Measurements from ENCODE around the gene CAMK2A.

DNA sequence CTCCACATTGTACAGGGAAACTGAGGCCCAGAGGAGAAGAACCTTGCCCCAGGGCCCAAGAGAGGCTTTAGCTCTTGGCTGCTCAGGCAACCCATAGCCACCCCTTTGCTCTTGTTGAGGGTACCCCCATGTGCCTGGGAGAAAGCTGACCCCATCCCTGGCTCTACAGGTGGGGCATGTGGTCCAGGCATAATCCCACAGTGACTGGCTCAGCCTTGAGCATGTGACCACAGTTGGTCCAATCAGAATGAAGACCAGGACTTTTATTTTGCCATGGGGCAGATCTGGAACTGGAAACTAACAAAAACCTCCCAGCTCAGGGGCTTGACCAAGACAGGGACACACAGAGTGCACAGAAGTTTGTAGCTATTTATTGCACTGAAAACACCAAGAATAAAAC, 70.4 kb downstream of the CAMK2A start:
- TF ChIP-seq, protein P1, sequence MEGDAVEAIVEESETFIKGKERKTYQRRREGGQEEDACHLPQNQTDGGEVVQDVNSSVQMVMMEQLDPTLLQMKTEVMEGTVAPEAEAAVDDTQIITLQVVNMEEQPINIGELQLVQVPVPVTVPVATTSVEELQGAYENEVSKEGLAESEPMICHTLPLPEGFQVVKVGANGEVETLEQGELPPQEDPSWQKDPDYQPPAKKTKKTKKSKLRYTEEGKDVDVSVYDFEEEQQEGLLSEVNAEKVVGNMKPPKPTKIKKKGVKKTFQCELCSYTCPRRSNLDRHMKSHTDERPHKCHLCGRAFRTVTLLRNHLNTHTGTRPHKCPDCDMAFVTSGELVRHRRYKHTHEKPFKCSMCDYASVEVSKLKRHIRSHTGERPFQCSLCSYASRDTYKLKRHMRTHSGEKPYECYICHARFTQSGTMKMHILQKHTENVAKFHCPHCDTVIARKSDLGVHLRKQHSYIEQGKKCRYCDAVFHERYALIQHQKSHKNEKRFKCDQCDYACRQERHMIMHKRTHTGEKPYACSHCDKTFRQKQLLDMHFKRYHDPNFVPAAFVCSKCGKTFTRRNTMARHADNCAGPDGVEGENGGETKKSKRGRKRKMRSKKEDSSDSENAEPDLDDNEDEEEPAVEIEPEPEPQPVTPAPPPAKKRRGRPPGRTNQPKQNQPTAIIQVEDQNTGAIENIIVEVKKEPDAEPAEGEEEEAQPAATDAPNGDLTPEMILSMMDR (IDR thresholded peaks at IDR 0.05; ENCODE audit: low read depth, low read length, poor library complexity, severe bottlenecking), result no peak
- TF ChIP-seq EZH2phosphoT487 (IDR thresholded peaks at IDR 0.05; ENCODE audit: borderline replicate concordance, low read length), result no peak
